NCI-H2227 (cell line): ENCODE measurements around the gene DTD1.
"Not testable (repeated sequence)": the region's sequence is repeated elsewhere in the genome, so short reads cannot be mapped to it uniquely, and the experiment has no call there.

Source experiments
- DNase-seq: peaks from one replicate; lab custom pipeline; 2025; ENCODE audit not compliant: unreplicated experiment; lab: John Stamatoyannopoulos, UW

The DTD1 gene

GRCh38 chr20:18738888-18739287 lies 151.0 kb downstream of the DTD1 start:
- no peak for DNase-seq

GRCh38 chr20:18739751-18740166 lies 151.9 kb downstream of the DTD1 start:
- DNase-seq, result peak; percentile 67

- no peak for DNase-seq
Measured at GRCh38 chr20:18740726-18741125, 152.9 kb downstream of the DTD1 start.

- no peak for DNase-seq
Measured at GRCh38 chr20:18742841-18743240, 155.0 kb downstream of the DTD1 start.

GRCh38 chr20:18743665-18744440 lies 156.0 kb downstream of the DTD1 start:
- DNase-seq, result no peak

GRCh38 chr20:18747090-18747489 lies 159.2 kb downstream of the DTD1 start:
- no peak for DNase-seq

GRCh38 chr20:18748987-18749386 lies 161.1 kb downstream of the DTD1 start:
- DNase-seq, result no peak

- DNase-seq, result no peak
Measured at GRCh38 chr20:18749528-18749927, 161.7 kb downstream of the DTD1 start.

- peak; percentile 85 for DNase-seq
Measured at GRCh38 chr20:18750735-18751134, 162.9 kb downstream of the DTD1 start.

GRCh38 chr20:18754030-18754652 lies 166.3 kb downstream of the DTD1 start:
- DNase-seq, result no peak

GRCh38 chr20:18754653-18755045 lies 166.8 kb downstream of the DTD1 start:
- DNase-seq, result no peak

- DNase-seq, result not testable (repeated sequence)
Measured at GRCh38 chr20:18760852-18761251, 173.0 kb downstream of the DTD1 start.

- DNase-seq, result no peak
Measured at GRCh38 chr20:18767676-18768075, 179.8 kb downstream of the DTD1 start.

GRCh38 chr20:18773566-18773965 lies 185.7 kb downstream of the DTD1 start:
- no peak for DNase-seq

- no peak for DNase-seq
Measured at GRCh38 chr20:18774207-18774606, 186.4 kb downstream of the DTD1 start.

GRCh38 chr20:18775633-18776032 lies 187.8 kb downstream of the DTD1 start:
- DNase-seq, result no peak

- no peak for DNase-seq
Measured at GRCh38 chr20:18778690-18779392, 191.0 kb downstream of the DTD1 start.

- no peak for DNase-seq
Measured at GRCh38 chr20:18780385-18781130, 192.7 kb downstream of the DTD1 start.

- DNase-seq, result no peak
Measured at GRCh38 chr20:18781509-18781908, 193.7 kb downstream of the DTD1 start.

GRCh38 chr20:18783385-18783959 lies 195.6 kb downstream of the DTD1 start:
- no peak for DNase-seq

- not testable (repeated sequence) for DNase-seq
Measured at GRCh38 chr20:18787046-18787445, 199.2 kb downstream of the DTD1 start.
